ENCODE data around the gene GDPD3. TPM values are rescaled to one million over a fixed set of nuclear protein-coding genes. Genes with fewer than 3 reads are reported as not detected.
"Not testable (repeated sequence)": the region's sequence is repeated elsewhere in the genome, so short reads cannot be mapped to it uniquely, and the experiment has no call there.

GDPD3 gene
- total RNA-seq, 3 donors from 2014 or later (not counting 1 experiment from before 2014, with no cell fraction given): 5.3 to 14.7 (median 9.1) TPM

- peaks cover 11% of the 10 kb centered on the region for H3K9me3 ChIP-seq (ENCODE audit: control insufficient read depth, insufficient read depth, low read length)
- no peaks in the 10 kb centered on the region for H3K27me3 Mint-ChIP-seq (ENCODE audit: low read depth in 2 of 2)
- H3K4me1 Mint-ChIP-seq: no peaks in the 10 kb centered on the region
- no peak overlapping the region for H3K4me3 ChIP-seq (ENCODE audit: low read length)
- H3K36me3 Mint-ChIP-seq: no peaks in the 10 kb centered on the region
- 93% methylated on average over 4 of the region's 4 CpGs for WGBS (ENCODE audit: insufficient coverage)
- no peak overlapping the region for H3K27ac Mint-ChIP-seq
- intact Hi-C loops (cut with micrococcal nuclease): no loop called here
- H3K36me3 ChIP-seq (ENCODE audit: control insufficient read depth, insufficient read depth, low read length): no peaks in the 10 kb centered on the region
- no peak overlapping the region for H3K27ac ChIP-seq (ENCODE audit: low read length)
- H3K27me3 ChIP-seq (ENCODE audit: control insufficient read depth, insufficient read depth, low read length): no peaks in the 10 kb centered on the region
- no peak for DNase-seq
- peaks cover 16% of the 10 kb centered on the region for H3K4me1 ChIP-seq (ENCODE audit: control insufficient read depth, insufficient read depth, low read length)
- ATAC-seq: no peak
- no peaks in the 10 kb centered on the region for H3K9me3 Mint-ChIP-seq
- TF ChIP-seq CTCF (IDR thresholded peaks at IDR 0.05): no peak
- H3K4me3 Mint-ChIP-seq: no peak overlapping the region
Observed at GRCh38 chr16:30131869-30132475, 18.6 kb upstream of the GDPD3 start.

DNA sequence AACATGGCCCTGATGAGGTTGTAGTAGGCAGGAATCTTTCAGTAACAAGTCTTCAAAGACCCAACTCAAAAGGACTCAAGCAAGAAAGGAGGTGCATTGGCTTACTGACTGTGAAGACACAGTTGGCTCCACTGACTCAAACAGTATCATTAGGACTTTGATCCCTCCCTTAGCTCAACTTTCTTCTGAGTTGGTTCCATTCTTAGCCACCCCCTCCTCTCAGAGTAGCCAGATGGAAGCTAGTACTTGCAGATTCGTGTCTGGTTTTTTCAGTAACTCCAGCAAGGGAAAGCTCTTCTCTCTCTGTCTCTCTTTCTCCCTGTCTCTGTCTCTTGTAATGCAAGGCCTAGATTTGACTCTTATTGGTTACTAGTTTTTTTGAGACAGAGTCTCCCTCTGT is 14.7 kb upstream of the GDPD3 start:
- Mint-ChIP-seq H3K27me3 (ENCODE audit: low read depth in 2 of 2) (no peaks in the 10 kb centered on the region), H3K36me3 (no peaks in the 10 kb centered on the region), H3K27ac (no peak overlapping the region), H3K9me3 (no peaks in the 10 kb centered on the region), H3K4me3 (no peak overlapping the region), H3K4me1 (no peaks in the 10 kb centered on the region)
- no peak overlapping the region for H3K27ac ChIP-seq (ENCODE audit: low read length)
- TF ChIP-seq CTCF (IDR thresholded peaks at IDR 0.05): no peak
- intact Hi-C loops (cut with micrococcal nuclease): no loop called here
- DNase-seq (no peak), ATAC-seq (no peak)
- peaks cover 22% of the 10 kb centered on the region for H3K4me1 ChIP-seq (ENCODE audit: control insufficient read depth, insufficient read depth, low read length)
- 100% methylated on average over 1 of the region's 1 CpG for WGBS (ENCODE audit: insufficient coverage)
- no peaks in the 10 kb centered on the region for H3K36me3 ChIP-seq (ENCODE audit: control insufficient read depth, insufficient read depth, low read length)
- no peaks in the 10 kb centered on the region for H3K27me3 ChIP-seq (ENCODE audit: control insufficient read depth, insufficient read depth, low read length)
- peaks cover 11% of the 10 kb centered on the region for H3K9me3 ChIP-seq (ENCODE audit: control insufficient read depth, insufficient read depth, low read length)
- H3K4me3 ChIP-seq (ENCODE audit: low read length): no peak overlapping the region

DNA sequence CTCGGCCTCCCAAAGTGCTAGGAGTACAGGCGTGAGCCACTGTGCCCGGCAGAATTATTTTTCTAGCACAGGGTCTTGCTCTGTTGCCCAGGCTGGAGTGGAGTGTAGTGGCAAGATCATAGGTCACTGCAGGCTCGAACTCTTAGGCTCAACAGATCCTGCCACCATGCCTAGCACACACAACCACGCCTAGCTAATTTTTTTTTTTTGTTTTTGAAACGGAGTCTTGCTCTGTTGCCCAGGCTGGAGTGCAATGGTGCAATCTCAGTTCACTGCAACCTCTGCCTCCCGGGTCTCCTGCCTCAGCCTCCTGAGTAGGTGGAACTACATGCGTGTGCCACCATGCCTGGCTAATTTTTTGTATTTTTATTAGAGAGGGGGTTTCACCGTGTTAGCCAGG is 12.4 kb upstream of the GDPD3 start:
- H3K27me3 Mint-ChIP-seq (ENCODE audit: low read depth in 2 of 2); intact Hi-C loops (cut with micrococcal nuclease); H3K4me3 Mint-ChIP-seq; ATAC-seq; H3K4me3 ChIP-seq (ENCODE audit: low read length); H3K27ac ChIP-seq (ENCODE audit: low read length); H3K36me3 ChIP-seq (ENCODE audit: control insufficient read depth, insufficient read depth, low read length); H3K27me3 ChIP-seq (ENCODE audit: control insufficient read depth, insufficient read depth, low read length); H3K27ac Mint-ChIP-seq; DNase-seq; H3K9me3 ChIP-seq (ENCODE audit: control insufficient read depth, insufficient read depth, low read length); H3K9me3 Mint-ChIP-seq; H3K36me3 Mint-ChIP-seq: not testable (repeated sequence)
- H3K4me1 Mint-ChIP-seq: peaks cover 8 to 17% of the 10 kb centered on the region in 2 donors
- peaks cover 30% of the 10 kb centered on the region for H3K4me1 ChIP-seq (ENCODE audit: control insufficient read depth, insufficient read depth, low read length)
- WGBS (ENCODE audit: insufficient coverage): 93% methylated on average over 9 of the region's 9 CpGs

- DNase-seq: no peak
- ATAC-seq: no peak
- Mint-ChIP-seq H3K27ac (no peak overlapping the region), H3K36me3 (no peaks in the 10 kb centered on the region), H3K4me3 (no peak overlapping the region), H3K27me3 (ENCODE audit: low read depth in 2 of 2) (no peaks in the 10 kb centered on the region), H3K4me1 (peaks cover 15 to 24% of the 10 kb centered on the region in 2 donors), H3K9me3 (no peaks in the 10 kb centered on the region)
- no peak overlapping the region for H3K27ac ChIP-seq (ENCODE audit: low read length)
- TF ChIP-seq CTCF (IDR thresholded peaks at IDR 0.05): no peak
- H3K9me3 ChIP-seq (ENCODE audit: control insufficient read depth, insufficient read depth, low read length): no peaks in the 10 kb centered on the region
- H3K4me1 ChIP-seq (ENCODE audit: control insufficient read depth, insufficient read depth, low read length): peaks cover 31% of the 10 kb centered on the region
- no peak overlapping the region for H3K4me3 ChIP-seq (ENCODE audit: low read length)
- no peaks in the 10 kb centered on the region for H3K27me3 ChIP-seq (ENCODE audit: control insufficient read depth, insufficient read depth, low read length)
- intact Hi-C loops (cut with micrococcal nuclease): no loop called here
- WGBS (ENCODE audit: insufficient coverage): 94% methylated on average over 4 of the region's 4 CpGs
- H3K36me3 ChIP-seq (ENCODE audit: control insufficient read depth, insufficient read depth, low read length): no peaks in the 10 kb centered on the region
Observed at GRCh38 chr16:30124985-30125379, 11.6 kb upstream of the GDPD3 start.

All from natural killer cell (primary cell).